Activated gamma-delta T cell treated with anti-CD3 and anti-CD28 coated beads, Interleukin-2, amount 50 U/mL, for 16 hours (primary cell): Measurements from ENCODE around the gene GIPC2.
"Not testable (repeated sequence)": the region's sequence is repeated elsewhere in the genome, so short reads cannot be mapped to it uniquely, and the experiment has no call there.

Source experiments
- DNase-seq: peaks from one replicate; pipeline ENCODE4 v3.0.0-alpha.2; 2020; ENCODE audit warnings: low read depth

GIPC2 gene

GRCh38 chr1:78068681-78069283 is 23.0 kb downstream of the GIPC2 start:
- DNase-seq, result no peak

DNA sequence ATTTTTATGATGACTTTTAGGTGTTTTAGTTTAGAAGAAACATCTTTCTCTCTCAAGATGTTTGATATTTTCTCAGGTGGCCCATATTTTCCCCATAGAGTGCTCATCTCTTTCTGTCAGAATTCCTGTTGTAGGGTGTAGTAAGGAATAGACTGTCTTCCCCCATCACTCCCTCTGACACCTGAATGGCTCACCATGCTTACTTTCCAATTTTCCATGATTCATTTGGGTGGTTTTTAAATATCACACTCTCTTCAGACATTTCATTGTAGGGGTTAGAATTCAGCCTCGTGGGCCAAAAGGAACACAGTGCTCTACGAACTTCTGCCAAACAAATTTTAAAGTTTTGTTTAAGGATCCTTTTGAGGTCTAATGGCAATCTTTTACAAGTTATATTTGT is 24.0 kb downstream of the GIPC2 start:
- no peak for DNase-seq

DNA sequence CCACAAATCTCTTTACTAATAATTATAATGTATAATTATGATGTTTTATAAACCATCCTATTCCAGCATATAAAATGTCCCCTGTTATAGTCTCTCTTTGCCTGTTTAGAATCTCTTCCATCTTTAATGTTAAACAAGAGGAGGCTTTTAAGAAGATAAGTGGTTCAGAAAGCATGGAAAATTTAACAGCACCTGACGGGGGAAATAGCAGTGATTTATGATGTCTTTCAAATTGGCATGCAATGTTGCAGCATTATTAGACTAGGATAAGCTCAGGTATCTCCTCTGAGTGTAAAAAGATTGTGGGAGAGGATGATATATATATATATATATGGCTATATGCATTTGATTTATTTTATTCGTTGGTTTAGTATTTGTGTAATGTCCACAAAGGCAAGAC is 24.4 kb downstream of the GIPC2 start:
- no peak for DNase-seq

DNA sequence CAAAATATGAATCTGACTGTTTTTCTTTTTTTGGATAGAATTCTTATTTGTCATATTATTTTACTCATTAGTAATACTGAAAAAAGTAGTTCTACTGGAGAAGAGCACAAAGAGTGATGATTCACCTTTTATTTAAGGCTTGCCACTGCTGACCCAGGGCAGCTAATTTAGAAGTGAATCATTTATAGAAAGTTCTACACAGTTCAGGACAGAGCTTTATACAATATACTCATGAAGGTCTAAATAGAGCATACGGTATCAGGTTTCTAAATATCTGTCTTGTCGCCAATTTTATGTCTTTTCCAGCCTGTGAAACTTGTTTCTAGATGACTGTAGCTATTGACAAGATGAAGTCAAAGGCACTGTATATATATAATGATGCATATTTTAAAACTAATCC is 25.0 kb downstream of the GIPC2 start:
- DNase-seq, result no peak

DNA sequence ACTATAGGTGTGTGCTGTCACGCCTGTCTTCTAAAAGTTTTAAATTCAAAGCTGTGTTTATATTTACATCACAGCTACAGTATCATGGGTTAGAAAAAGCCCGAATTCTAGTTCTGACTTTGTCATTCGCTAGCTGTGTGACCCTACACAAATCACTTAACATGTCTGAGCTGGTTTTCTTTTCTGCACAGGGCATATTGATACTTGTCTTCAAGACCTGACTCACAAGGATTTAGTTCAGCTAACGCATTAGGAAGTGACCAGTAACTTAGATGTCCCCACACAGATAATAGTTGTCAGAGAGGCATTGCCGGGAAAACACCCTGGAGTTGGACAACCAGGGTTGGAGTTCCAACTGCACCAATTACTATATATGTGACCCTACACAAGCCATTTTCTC is 25.9 kb downstream of the GIPC2 start:
- no peak for DNase-seq

DNA sequence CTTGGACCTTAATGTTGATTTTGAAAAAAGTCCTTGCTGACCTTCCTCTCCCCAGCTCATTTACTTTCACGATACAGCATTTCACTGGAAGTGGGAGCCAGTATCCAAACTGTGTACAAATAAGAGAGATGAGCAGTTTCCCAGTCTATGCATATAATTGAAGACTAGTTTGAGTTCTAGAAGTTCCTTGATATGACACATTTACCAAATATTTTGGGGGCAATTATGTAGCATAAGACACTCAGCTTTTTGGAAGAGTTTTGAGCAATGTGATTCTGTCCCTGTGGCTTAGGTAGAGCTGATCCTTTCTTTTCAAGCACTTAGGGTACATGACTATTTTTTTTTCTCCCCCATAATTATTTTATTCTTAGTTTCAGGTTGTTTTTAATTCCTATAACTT is 26.4 kb downstream of the GIPC2 start:
- DNase-seq, result no peak

DNA sequence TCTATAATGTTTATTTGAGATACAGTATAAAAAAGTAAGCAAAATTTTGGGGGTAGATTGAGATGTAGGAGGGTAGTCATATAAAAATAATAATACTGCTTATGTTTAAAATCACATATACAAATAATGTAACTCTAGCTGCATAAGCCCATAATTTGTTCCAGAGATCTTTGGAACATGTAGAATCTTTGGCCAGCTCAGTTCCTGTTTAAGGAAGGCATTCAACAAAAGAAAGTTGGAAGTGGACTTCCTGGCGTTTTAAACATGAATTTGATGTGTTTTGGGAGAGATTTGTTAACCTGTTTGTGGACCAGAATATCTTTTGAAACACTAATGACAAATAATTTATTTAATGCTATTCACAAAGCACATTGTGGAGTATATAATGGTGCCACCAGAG is 27.7 kb downstream of the GIPC2 start:
- DNase-seq, result no peak

DNA sequence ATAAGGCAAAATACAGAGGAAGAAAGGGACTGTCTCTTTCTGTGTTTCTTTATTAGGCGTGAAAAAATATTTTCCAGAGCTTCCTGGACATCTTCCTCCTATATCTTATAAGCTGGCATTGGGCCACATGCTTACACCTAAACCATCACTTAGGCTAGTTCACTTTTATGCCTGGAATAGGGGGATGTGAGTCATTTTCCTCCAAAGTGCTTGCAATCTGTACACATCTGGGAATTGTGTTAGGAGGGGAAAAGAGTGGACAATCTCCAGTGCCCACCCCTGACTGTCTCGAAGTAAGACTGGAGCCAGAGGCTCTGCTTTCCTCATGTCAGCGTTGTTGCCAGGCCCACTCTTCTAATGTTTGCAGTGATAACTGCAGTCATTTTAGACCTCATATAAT is 29.9 kb downstream of the GIPC2 start:
- DNase-seq, result no peak

DNA sequence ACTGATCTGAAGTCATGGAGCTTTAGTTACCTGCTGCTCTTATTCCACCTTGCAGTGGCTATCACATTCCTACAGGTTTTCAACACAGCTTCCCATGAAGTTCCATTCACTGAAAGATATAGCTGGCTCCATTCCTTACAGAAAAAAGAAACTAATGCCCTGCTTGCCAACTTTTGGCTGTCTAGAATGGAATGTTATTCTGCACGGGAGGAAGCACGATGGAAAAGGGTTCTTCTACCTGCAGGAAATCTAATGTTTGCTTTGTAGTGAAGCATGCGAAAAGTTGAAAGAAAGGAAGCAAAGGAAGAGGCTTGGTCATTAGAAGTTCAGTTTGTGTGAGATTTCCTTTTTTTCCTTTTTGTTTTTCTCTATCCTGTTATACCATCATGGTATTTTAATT is 32.6 kb downstream of the GIPC2 start:
- no peak for DNase-seq

GRCh38 chr1:78079580-78079979 is 33.8 kb downstream of the GIPC2 start:
- DNase-seq, result no peak

DNA sequence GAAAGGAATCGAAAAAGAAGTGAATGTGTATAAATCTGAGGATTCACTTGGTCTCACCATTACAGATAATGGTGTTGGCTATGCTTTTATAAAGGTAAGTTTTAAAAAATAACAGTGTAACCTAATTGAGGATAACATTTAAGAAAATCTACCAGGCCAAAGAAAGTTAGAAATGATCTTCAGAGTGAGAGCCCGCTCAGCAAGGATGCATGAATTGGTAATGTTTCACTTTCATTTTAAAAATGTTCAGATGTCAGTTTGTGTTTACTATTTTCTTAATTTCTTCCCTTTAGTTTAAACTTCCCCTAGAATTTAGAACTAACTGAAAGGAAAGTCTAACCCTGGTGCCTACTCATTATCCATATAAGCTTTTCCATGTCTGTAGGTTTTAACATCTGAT is 35.0 kb downstream of the GIPC2 start:
- DNase-seq, result no peak

GRCh38 chr1:78081980-78082860 is 36.5 kb downstream of the GIPC2 start:
- DNase-seq, result no peak

DNA sequence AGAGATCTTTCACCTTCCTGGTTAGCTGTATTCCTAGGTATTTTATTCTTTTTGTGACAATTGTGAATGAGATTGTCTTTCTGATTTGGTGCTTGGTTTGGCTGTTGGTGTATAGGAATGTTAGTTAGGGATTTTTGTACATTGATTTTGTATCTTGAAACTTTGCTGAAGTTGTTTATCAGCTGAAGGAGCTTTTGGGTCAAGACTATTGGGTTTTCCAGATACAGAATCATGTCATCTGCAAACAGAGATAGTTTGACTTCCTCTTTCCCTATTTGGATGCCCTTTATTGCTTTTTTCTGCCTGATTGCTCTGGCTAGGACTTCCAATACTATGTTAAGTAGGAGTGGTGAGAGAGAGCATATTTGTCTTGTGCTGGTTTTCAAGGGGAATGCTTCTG is 38.9 kb downstream of the GIPC2 start:
- not testable (repeated sequence) for DNase-seq

DNA sequence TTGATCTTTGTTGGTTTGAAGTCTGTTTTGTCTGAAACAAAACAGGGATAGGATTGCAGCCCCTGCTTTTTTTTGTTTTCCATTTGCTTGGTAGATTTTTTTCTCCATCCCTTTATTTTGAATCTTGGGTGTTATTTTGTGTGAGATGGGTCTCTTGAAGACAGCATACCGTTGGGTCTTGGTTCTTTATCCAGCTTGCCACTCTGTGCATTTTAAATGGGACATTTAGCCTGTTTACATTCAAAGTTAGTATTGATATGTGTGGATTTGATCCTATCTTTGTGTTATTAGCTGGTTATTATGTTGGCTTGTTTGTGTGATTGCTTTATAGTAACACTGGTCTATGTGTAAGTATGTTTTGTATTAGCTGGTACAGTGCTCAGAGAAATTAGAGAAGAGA is 40.9 kb downstream of the GIPC2 start:
- no peak for DNase-seq

DNA sequence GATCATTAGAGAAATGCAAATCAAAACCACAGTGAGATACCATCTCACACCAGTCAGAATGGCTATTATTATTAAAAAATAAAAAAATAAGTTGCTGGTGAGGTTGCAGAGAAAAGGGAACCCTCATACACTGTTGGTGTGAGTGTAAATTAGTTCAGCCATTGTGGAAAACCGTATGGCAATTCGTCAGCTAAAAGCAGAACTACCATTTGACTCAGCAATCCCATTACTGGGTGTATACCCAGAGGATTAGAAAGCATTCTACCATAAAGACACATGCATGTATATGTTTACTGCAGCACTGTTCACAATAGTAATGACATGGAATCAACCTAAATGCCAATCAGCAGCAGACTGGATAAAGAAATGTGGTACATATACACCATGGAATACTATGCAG is 42.2 kb downstream of the GIPC2 start:
- no peak for DNase-seq

GRCh38 chr1:78088486-78088885 is 42.7 kb downstream of the GIPC2 start:
- no peak for DNase-seq

GRCh38 chr1:78089010-78089409 is 43.2 kb downstream of the GIPC2 start:
- DNase-seq, result no peak

GRCh38 chr1:78090472-78091133 is 44.8 kb downstream of the GIPC2 start:
- DNase-seq, result no peak

- DNase-seq, result no peak
Observed at GRCh38 chr1:78091215-78091813, 45.5 kb downstream of the GIPC2 start.

DNA sequence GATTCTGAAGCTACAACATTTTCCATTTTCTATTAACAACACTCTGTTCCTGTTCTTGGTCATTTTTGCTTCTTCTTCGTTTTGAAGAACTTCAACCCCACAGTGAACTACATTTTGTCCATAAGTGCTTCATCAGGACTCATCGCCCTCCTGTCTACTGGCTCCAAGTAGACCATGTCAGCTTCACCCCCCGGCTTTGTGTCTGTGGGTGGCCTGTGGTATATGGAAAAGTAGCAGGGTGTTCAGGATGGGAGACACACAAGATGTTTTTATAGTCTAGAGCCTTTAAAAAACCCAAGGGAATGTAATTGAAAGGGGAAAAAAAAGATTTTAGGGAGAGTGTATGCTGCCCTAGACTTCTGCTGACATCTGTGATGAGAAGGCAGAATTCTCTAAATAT is 46.1 kb downstream of the GIPC2 start:
- DNase-seq, result no peak

DNA sequence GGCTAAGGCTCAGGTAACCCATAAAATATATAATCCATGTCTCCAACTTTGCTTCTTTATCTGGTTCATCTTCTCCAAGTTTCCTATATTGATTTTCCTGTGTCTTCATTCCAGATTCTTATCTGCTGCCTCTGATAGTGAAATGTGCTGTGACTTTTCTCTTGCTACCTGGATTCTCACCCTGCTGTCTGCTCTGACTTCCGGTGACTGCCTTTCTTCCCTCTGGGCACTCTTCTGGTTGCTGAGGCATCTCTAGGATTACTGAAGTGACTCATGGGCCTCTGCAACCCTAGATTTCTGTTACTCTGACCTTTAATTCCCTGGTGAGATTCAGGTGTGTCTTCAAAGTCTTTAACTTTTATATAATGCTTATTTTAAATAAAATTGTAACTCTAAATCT is 46.9 kb downstream of the GIPC2 start:
- no peak for DNase-seq

DNA sequence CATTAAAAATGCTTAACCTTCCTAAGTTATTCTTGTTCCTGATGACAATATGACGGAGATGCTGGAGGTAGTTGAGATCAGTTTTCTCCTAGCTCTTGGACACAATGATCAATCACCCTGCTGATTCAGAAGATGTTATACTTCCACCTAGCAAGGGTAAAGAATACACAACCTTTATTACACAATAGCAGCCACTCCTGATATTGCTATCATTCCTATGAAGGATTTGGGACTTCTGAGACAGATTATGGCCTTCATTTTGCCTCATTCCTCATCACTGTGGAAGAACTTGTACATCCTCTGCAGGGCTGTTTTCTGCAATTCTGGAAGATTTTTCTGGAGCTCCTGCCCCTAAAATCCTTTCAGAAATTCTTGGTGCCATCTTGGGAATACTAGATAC is 47.8 kb downstream of the GIPC2 start:
- DNase-seq, result no peak

GRCh38 chr1:78094639-78095038 is 48.9 kb downstream of the GIPC2 start:
- no peak for DNase-seq
